ENCODE measurements around the gene CUX1. TPM values are rescaled to one million over a fixed set of nuclear protein-coding genes. Genes with fewer than 3 reads are reported as not detected.

CUX1 gene
- total and polyA plus RNA-seq, 2 of the 13 experiments (the other 11 are each of a cell fraction or from before 2014, with no cell fraction given) = 13.7 to 14.9 TPM

GRCh38 chr7:102258073-102258748, 440.8 kb downstream of the CUX1 start (continued):
- TF ChIP-seq MAFG (CRISPR knock-in tag; IDR thresholded peaks at IDR 0.05) = no peak
- TF ChIP-seq ZNF124 (CRISPR knock-in tag; IDR thresholded peaks at IDR 0.05) = 0 out of 2 replicates have a peak, but pooled peaks have one; percentile 55
- 0 out of 2 replicates have a peak, but pooled peaks have one; percentile 77 for TF ChIP-seq ZNF256 (CRISPR knock-in tag; conservative IDR thresholded peaks at IDR 0.05)
- peak in 1 of 2 experiments; percentile 70; a peak in 1 of 4 replicates for TF ChIP-seq KLF16 (CRISPR knock-in tag; IDR thresholded peaks at IDR 0.05)
- TF ChIP-seq MXD3 (CRISPR knock-in tag; IDR thresholded peaks at IDR 0.05) = peak; percentile 78; the same call in 1 of the 2 replicates
- peak; percentile 90 for TF ChIP-seq RCOR2 (CRISPR knock-in tag; IDR thresholded peaks at IDR 0.05)
- peak; percentile 98 for TF ChIP-seq HNF4A (CRISPR knock-in tag; IDR thresholded peaks at IDR 0.05)
- peak; percentile 96 for TF ChIP-seq RARA (CRISPR knock-in tag; IDR thresholded peaks at IDR 0.05)
- no peak for TF ChIP-seq SRSF4 (IDR thresholded peaks at IDR 0.05; ENCODE audit: low read depth, low read length, poor library complexity, severe bottlenecking)
- TF ChIP-seq MLLT10 (CRISPR knock-in tag; IDR thresholded peaks at IDR 0.05) = no peak
- peak; percentile 81 for TF ChIP-seq JUND (CRISPR knock-in tag; IDR thresholded peaks at IDR 0.05)
- TF ChIP-seq GABPA (IDR thresholded peaks at IDR 0.05; ENCODE audit: low read depth, low read length) = peak; percentile 73
- TF ChIP-seq GABPA (CRISPR knock-in tag; IDR thresholded peaks at IDR 0.05; ENCODE audit: low read depth) = peak; percentile 93
- no peak for TF ChIP-seq ZNF354B (CRISPR knock-in tag; IDR thresholded peaks at IDR 0.05)
- 0 out of 2 replicates have a peak, but pooled peaks have one; percentile 16 for TF ChIP-seq RBFOX2 (IDR thresholded peaks at IDR 0.05; ENCODE audit: low read depth, low read length)
- TF ChIP-seq IKZF4 (CRISPR knock-in tag; IDR thresholded peaks at IDR 0.05; ENCODE audit: borderline replicate concordance, low read depth, not compliant biosample characterization) = no peak
- TF ChIP-seq ZBTB7A (CRISPR knock-in tag; IDR thresholded peaks at IDR 0.05) = peak; percentile 51
- TF ChIP-seq NCOA2 (CRISPR knock-in tag; IDR thresholded peaks at IDR 0.05) = peak; percentile 83
- 0 out of 2 replicates have a peak, but pooled peaks have one; percentile 23 for TF ChIP-seq ATF1 (CRISPR knock-in tag; IDR thresholded peaks at IDR 0.05)
- no peak for TF ChIP-seq PAF1 (CRISPR knock-in tag; IDR thresholded peaks at IDR 0.05)
- TF ChIP-seq MTA1 (CRISPR knock-in tag; IDR thresholded peaks at IDR 0.05; ENCODE audit: borderline replicate concordance) = peak; percentile 95; the same call in 1 of the 2 replicates
- no peak for TF ChIP-seq DR1 (CRISPR knock-in tag; IDR thresholded peaks at IDR 0.05)
- TF ChIP-seq ONECUT2 (CRISPR knock-in tag; IDR thresholded peaks at IDR 0.05) = no peak
- TF ChIP-seq TERF1 (CRISPR knock-in tag; IDR thresholded peaks at IDR 0.05) = no peak
- no peak for TF ChIP-seq ZBTB14 (CRISPR knock-in tag; IDR thresholded peaks at IDR 0.05)
- TF ChIP-seq ATF6 (CRISPR knock-in tag; conservative IDR thresholded peaks at IDR 0.05) = 0 out of 2 replicates have a peak, but pooled peaks have one; percentile 57
- TF ChIP-seq ZNF143 (CRISPR knock-in tag; IDR thresholded peaks at IDR 0.05) = peak; percentile 67; the same call in 1 of the 2 replicates
- no peak for TF ChIP-seq NCOA1 (CRISPR knock-in tag; IDR thresholded peaks at IDR 0.05)
